K562 (cell line): ENCODE measurements around the gene SAMD4A. TPM values are rescaled to one million over a fixed set of nuclear protein-coding genes. Genes with fewer than 3 reads are reported as not detected.
A peak's percentile ranks its signal among the peaks of the same experiment; 100 is the strongest.
"Not testable (repeated sequence)": the region's sequence is repeated elsewhere in the genome, so short reads cannot be mapped to it uniquely, and the experiment has no call there.

Experiments
- ATAC-seq: fragments of 200-7000 bp; cut with Tn5 transposase; 3 replicates; pipeline ENCODE4 v1.9.1; 2020; ENCODE audit warnings: moderate library complexity
- BruUV-seq: library from RNA; stranded (reverse); fragments of 400-500 nt; replicated peaks from 2 replicates; lab custom pipeline; 2021; lab: Mats Ljungman, UMichigan
- CTCF ChIA-PET: fragments of 300-600 bp; formaldehyde crosslinking; extraction: SDS; loops from one replicate; lab custom pipeline; 2021; ENCODE audit warnings: low intra/inter-chr PET ratio; lab: Yijun Ruan, JAX
- POLR2A ChIA-PET: fragments of 300-600, 350-650 bp; sonication (Branson Sonifier 250); formaldehyde crosslinking; extraction: SDS; loops from one replicate; lab custom pipeline; 2021; ENCODE audit warnings: antibody characterized with exemption, inconsistent platforms; lab: Yijun Ruan, JAX
- DNase-seq, 4 experiments: peaks; one replicate each; pipeline versions ENCODE4 v3.0.0 to v3.0.0-alpha.2; 2011 to 2018; ENCODE audit warnings: low spot score in 3 of 4, mixed read lengths in 3 of 4; ENCODE audit errors: extremely low read depth in 1 of 4
- FAIRE-seq: peaks from 2 replicates; lab custom pipeline; 2011; peaks lifted over from hg19 to GRCh38; lab: Jason Lieb, UNC
- H2AFZ ChIP-seq: 2 replicates; pipeline ENCODE4 v1.6.0; 2011; ENCODE audit warnings: low read depth, low read length, control low read depth, inconsistent platforms
- H3K27ac ChIP-seq: fragments of 200-600 bp; 3 replicates; pipeline ENCODE4 v1.8.0; 2011; ENCODE audit warnings: low read depth, mild to moderate bottlenecking, control low read depth, inconsistent platforms, low read length, moderate library complexity, mixed read lengths; ENCODE audit errors: extremely low read depth
- H3K27me3 ChIP-seq, 2 experiments: fragments of 300-600 bp in 1 of 2; 2 replicates in 1 of 2; 3 replicates in 1 of 2; pipeline versions ENCODE4 v1.6.0 to v1.8.0; 2011; ENCODE audit warnings: inconsistent platforms in 2 of 2, low read length in 2 of 2, mild to moderate bottlenecking in 1 of 2, mixed read lengths in 1 of 2, moderate library complexity in 1 of 2; ENCODE audit not compliant: control insufficient read depth in 2 of 2, insufficient read depth in 2 of 2
- H3K36me3 ChIP-seq: fragments of 300-600 bp; 3 replicates; pipeline ENCODE4 v1.8.0; 2011; ENCODE audit warnings: mild to moderate bottlenecking, low read length, inconsistent platforms; ENCODE audit not compliant: control insufficient read depth, insufficient read depth
- H3K4me1 ChIP-seq, 2 experiments: fragments of 200-600 bp in 1 of 2; replicated peaks in 1 of 2; 2 replicates in 1 of 2; 3 replicates in 1 of 2; pipeline versions ENCODE4 v1.5.1 to v1.8.0; 2011; ENCODE audit warnings: inconsistent platforms in 2 of 2, low read length in 2 of 2, mild to moderate bottlenecking in 1 of 2, mixed read lengths in 1 of 2, moderate library complexity in 1 of 2; ENCODE audit not compliant: control insufficient read depth in 2 of 2, insufficient read depth in 2 of 2
- H3K4me2 ChIP-seq: 2 replicates; pipeline ENCODE4 v1.6.1; 2011; ENCODE audit warnings: low read length, control low read depth, inconsistent platforms, mixed read lengths; ENCODE audit not compliant: insufficient read depth
- H3K4me3 ChIP-seq: fragments of 200-600 bp; sonication (generic), shearing (Covaris generic); 2 replicates; pipeline ENCODE4 v1.5.1; 2016; ENCODE audit warnings: control low read depth, inconsistent platforms
- H3K79me2 ChIP-seq: fragments of 200-600 bp; 3 replicates; pipeline ENCODE4 v1.8.0; 2011; ENCODE audit warnings: low read length, inconsistent platforms; ENCODE audit not compliant: control insufficient read depth, insufficient read depth
- H3K9ac ChIP-seq, 2 experiments: 2 replicates each; pipeline versions ENCODE4 v1.6.0 to v1.6.1; 2011; ENCODE audit warnings: low read depth in 2 of 2, low read length in 2 of 2, control low read depth in 1 of 2, inconsistent platforms in 1 of 2, mild to moderate bottlenecking in 1 of 2, mixed read lengths in 1 of 2; ENCODE audit not compliant: insufficient read depth in 1 of 2
- H3K9me1 ChIP-seq: one replicate; pipeline ENCODE4 v1.6.0; 2011; ENCODE audit warnings: inconsistent platforms, mild to moderate bottlenecking, low read length, moderate library complexity; ENCODE audit not compliant: control insufficient read depth, insufficient read depth
- H3K9me3 ChIP-seq: replicated peaks from 2 replicates; pipeline ENCODE4 v1.5.1; 2011; ENCODE audit warnings: low read depth, low read length, inconsistent platforms; ENCODE audit not compliant: control insufficient read depth, insufficient read depth
- H4K20me1 ChIP-seq: replicated peaks from 2 replicates; pipeline ENCODE4 v1.6.1; 2011; ENCODE audit warnings: low read length, inconsistent platforms, mixed read lengths; ENCODE audit not compliant: control insufficient read depth, insufficient read depth
- CXXC5 ChIP-seq: fragments of 250-450 bp; sonication (Bioruptor Pico); IDR thresholded peaks from 2 replicates; pipeline ENCODE4 v1.8.0; 2022; ENCODE audit warnings: inconsistent platforms, mild to moderate bottlenecking, moderate library complexity
- DDX20 ChIP-seq: fragments of 450-650 bp; IDR thresholded peaks from 2 replicates; pipeline ENCODE4 v1.6.1; 2016; ENCODE audit warnings: missing genetic modification characterization, low read depth, mild to moderate bottlenecking, missing compliant biosample characterization, moderate library complexity
- DMBX1 ChIP-seq: fragments of 250-450 bp; sonication (Bioruptor Pico); IDR thresholded peaks from 2 replicates; pipeline ENCODE4 v1.8.0; 2022; ENCODE audit warnings: inconsistent platforms, mild to moderate bottlenecking, moderate library complexity, borderline replicate concordance
- GTF2A2 ChIP-seq: IDR thresholded peaks from 2 replicates; pipeline ENCODE4 v1.6.1; 2016; ENCODE audit warnings: mild to moderate bottlenecking, missing genetic modification characterization, missing compliant biosample characterization
- KLF6 ChIP-seq: fragments of 250-450 bp; sonication (Bioruptor Pico); IDR thresholded peaks from 2 replicates; pipeline ENCODE4 v1.4.0; 2020; ENCODE audit warnings: mild to moderate bottlenecking, moderate library complexity, borderline replicate concordance
- NR2C1 ChIP-seq, 2 experiments: fragments of 450-650 bp; IDR thresholded peaks; 2 replicates each; pipeline ENCODE4 v1.6.1; 2017; ENCODE audit warnings: mild to moderate bottlenecking in 2 of 2, antibody characterized with exemption in 1 of 2, inconsistent platforms in 1 of 2, missing compliant biosample characterization in 1 of 2, missing genetic modification characterization in 1 of 2
- PTRF ChIP-seq: fragments of 450-650 bp; IDR thresholded peaks from 2 replicates; pipeline ENCODE4 v1.6.1; 2016; ENCODE audit warnings: mild to moderate bottlenecking, missing genetic modification characterization, missing compliant biosample characterization
- PTTG1 ChIP-seq: fragments of 450-650 bp; IDR thresholded peaks from 2 replicates; pipeline ENCODE4 v1.6.1; 2016; ENCODE audit warnings: low read depth, mild to moderate bottlenecking, missing genetic modification characterization, missing compliant biosample characterization
- ZNF311 ChIP-seq: fragments of 250-450 bp; sonication (Bioruptor Pico); IDR thresholded peaks from 2 replicates; pipeline ENCODE4 v1.4.0; 2020; ENCODE audit warnings: mild to moderate bottlenecking, moderate library complexity
- ZNF592 ChIP-seq: fragments of 450-650 bp; IDR thresholded peaks from 2 replicates; pipeline ENCODE4 v1.6.1; 2017; ENCODE audit warnings: antibody characterized with exemption, mild to moderate bottlenecking
- ZNF740 ChIP-seq, 3 experiments: fragments of 200-800 bp in 1 of 3; sonication (Bioruptor generic) in 1 of 3; sonication (generic) in 1 of 3; formaldehyde crosslinking in 1 of 3; IDR thresholded peaks; 2 replicates each; pipeline versions ENCODE4 v1.6.1 to v1.8.0; 2016 to 2022; ENCODE audit warnings: mild to moderate bottlenecking in 2 of 3, missing compliant biosample characterization in 2 of 3, missing genetic modification characterization in 2 of 3, missing genetic modification reagents in 1 of 3
- WGBS: fragments of 100-300 bp; shearing (Covaris generic); methylation state at CpG from one replicate; pipeline ENCODE4 v1.1.6; 2016; ENCODE audit warnings: low coverage, mixed read lengths; ENCODE audit not compliant: insufficient coverage; ENCODE audit errors: missing lambda C conversion rate; 5-methylcytosine and 5-hydroxymethylcytosine counted together
- in situ Hi-C: fragments of 300-500 bp; cut with MboI; formaldehyde crosslinking; loops from 4 replicates; pipeline ENCODE4 v1.15.0; 2018; ENCODE audit warnings: inconsistent platforms, mixed read lengths
- intact Hi-C: fragments of 100-400 bp; cut with micrococcal nuclease; formaldehyde crosslinking; loops from 2 replicates; pipeline ENCODE4 v1.14.2; 2022
- polyA plus RNA-seq, 8 experiments: library from polyadenylated mRNA; depleted of rRNA in 4 of 8; stranded (reverse) in 5 of 8; unstranded in 3 of 8; fragments of >200 nt; fragmentation: Nextera tagmentation in 2 of 8; fragmentation: Illumina TruSeq in 1 of 8; extraction: Ambion mirVana in 2 of 8; extraction: Trizol in 1 of 8; gene quantifications; 2 replicates each; pipeline versions ENCODE4 v1.2.1 to v1.2.3, GENCODE V29; 2011 to 2014; ENCODE audit warnings: inconsistent platforms in 1 of 8, missing spikeins in 1 of 8
- total RNA-seq, 7 experiments: library from RNA; depleted of rRNA in 6 of 7; stranded (reverse); fragments of >200 nt in 6 of 7; fragmentation: Illumina TruSeq in 2 of 7; extraction: Trizol in 2 of 7; gene quantifications; 2 replicates each; pipeline versions ENCODE4 v1.2.1 to v1.2.3, GENCODE V29; 2011 to 2021; ENCODE audit warnings: low replicate concordance in 1 of 7

The SAMD4A gene
- total and polyA plus RNA-seq, 9 of the 15 experiments (the other 6 are each of a cell fraction or from before 2014, with no cell fraction given): 0.66 to 6.8 (median 3.3) TPM

- H3K9me3 ChIP-seq; in situ Hi-C loops; intact Hi-C loops; ATAC-seq; FAIRE-seq; H3K4me3 ChIP-seq; CTCF ChIA-PET; BruUV-seq; H3K9me1 ChIP-seq; H3K4me2 ChIP-seq; H3K27me3 ChIP-seq; H4K20me1 ChIP-seq; DNase-seq; H2AFZ ChIP-seq; TF ChIP-seq NR2C1 (IDR thresholded peaks at IDR 0.05); ZNF740 (CRISPR knock-in tag; IDR thresholded peaks at IDR 0.05): not testable (repeated sequence)
- H3K4me1 ChIP-seq: peaks cover 14 to 49% of the 10 kb centered on the region in 2 experiments
- POLR2A ChIA-PET: interaction anchor here (1.6 to 1.7 kb wide), 3 partner anchors 18 to 30 kb away, joined by 3 to 7 read pairs (median 6); no protein-coding TSS in a partner anchor
- H3K27ac ChIP-seq: peak overlapping the region; percentile 97; the same call in 2 of the 3 replicates
- H3K9ac ChIP-seq: peak overlapping the region in 1 of 2 experiments; percentile 78; a peak in 2 of 4 replicates
- H3K79me2 ChIP-seq: peaks cover 25% of the 10 kb centered on the region
- TF ChIP-seq KLF6 (CRISPR knock-in tag) (0 out of 2 replicates have a peak, but pooled peaks have one; percentile 43), NR2C1 (tag; IDR thresholded peaks at IDR 0.05) (0 out of 2 replicates have a peak, but pooled peaks have one; percentile 15), GTF2A2 (tag) (peak; percentile 69), CXXC5 (CRISPR knock-in tag) (peak; percentile 26), DMBX1 (CRISPR knock-in tag) (peak; percentile 78), ZNF740 (tag; IDR thresholded peaks at IDR 0.05) (peak in 1 of 2 experiments; percentile 77; a peak in 1 of 4 replicates), PTTG1 (tag) (peak; percentile 66), ZNF311 (CRISPR knock-in tag) (peak; percentile 91), DDX20 (tag) (peak; percentile 67; the same call in 1 of the 2 replicates), PTRF (peak; percentile 61; the same call in 1 of the 2 replicates), ZNF592 (peak; percentile 80)
- TF ChIP-seq, all 486 proteins: peak for 11; not testable (repeated sequence) for 475
- not testable (repeated sequence) for H3K36me3 ChIP-seq
- 50% methylated on average over 3 of the region's 3 CpGs for WGBS
Measured at GRCh38 chr14:54753396-54753795, 186.5 kb downstream of the SAMD4A start.
